Uterus (tissue), 4 donors: ENCODE measurements around the gene CEP164. TPM values are rescaled to one million over a fixed set of nuclear protein-coding genes. Genes with fewer than 3 reads are reported as not detected.

Experiments
- DNase-seq, 2 donors: peaks; one replicate each; pipeline ENCODE4 v3.0.0-alpha.2; 2019 to 2020
- H3K27ac ChIP-seq, 2 donors: fragments of 200-600 bp; sonication (generic); 1 replicate in 1 of 2; 2 replicates in 1 of 2; pipeline ENCODE4 v1.5.1; 2016 to 2018
- H3K27me3 ChIP-seq, 2 donors: fragments of 200-600 bp; sonication (generic); one replicate each; pipeline ENCODE4 v1.5.1; 2018 to 2019; ENCODE audit warnings: control low read depth in 1 of 2
- H3K36me3 ChIP-seq, 2 donors: fragments of 200-600 bp; sonication (generic); one replicate each; pipeline ENCODE4 v1.5.1; 2019; ENCODE audit warnings: control low read depth in 1 of 2
- H3K4me1 ChIP-seq, 2 donors: fragments of 200-600 bp; sonication (generic); one replicate each; pipeline ENCODE4 v1.5.1; 2018 to 2019; ENCODE audit warnings: control low read depth in 1 of 2
- H3K4me3 ChIP-seq, 2 donors: fragments of 200-600 bp; sonication (generic); 1 replicate in 1 of 2; 2 replicates in 1 of 2; pipeline ENCODE4 v1.5.1; 2018 to 2019; ENCODE audit warnings: mild to moderate bottlenecking in 1 of 2
- H3K9me3 ChIP-seq, 2 donors: fragments of 200-600 bp; sonication (generic); one replicate each; pipeline ENCODE4 v1.5.1; 2019; ENCODE audit warnings: control low read depth in 1 of 2
- POLR2A ChIP-seq, 2 donors: fragments of 450-650 bp; IDR thresholded peaks; one replicate each; pipeline ENCODE4 v1.6.1; 2016; ENCODE audit warnings: antibody characterized with exemption in 2 of 2, mild to moderate bottlenecking in 1 of 2, moderate library complexity in 1 of 2
- intact Hi-C: fragments of 100-400 bp; cut with DNase I; formaldehyde crosslinking; loops from one replicate; pipeline ENCODE4 v1.15.1; 2023; ENCODE audit warnings: low total_unique reads
- total RNA-seq, 4 donors: library from RNA; depleted of rRNA in 3 of 4; stranded (reverse); fragments of >200 nt in 3 of 4; gene quantifications; one replicate each; pipeline versions ENCODE4 v1.1.0 to v1.2.4, GENCODE V29; 2014 to 2023
- TF ChIP-seq, protein P1 (sequence below), 4 experiments: fragments of 200-600 bp in 2 of 4; fragments of 450-650 bp in 2 of 4; sonication (generic) in 2 of 4; IDR thresholded peaks; one replicate each; pipeline ENCODE4 v1.5.1; 2016 to 2019; ENCODE audit warnings: antibody characterized with exemption in 4 of 4, mild to moderate bottlenecking in 2 of 4, moderate library complexity in 1 of 4
- donor health status: DM: yes; HTN: yes; CAD: no.

Gene CEP164
- total RNA-seq, 4 donors from 2014 or later, result 16.4 to 64.2 (median 46.1) TPM

DNA sequence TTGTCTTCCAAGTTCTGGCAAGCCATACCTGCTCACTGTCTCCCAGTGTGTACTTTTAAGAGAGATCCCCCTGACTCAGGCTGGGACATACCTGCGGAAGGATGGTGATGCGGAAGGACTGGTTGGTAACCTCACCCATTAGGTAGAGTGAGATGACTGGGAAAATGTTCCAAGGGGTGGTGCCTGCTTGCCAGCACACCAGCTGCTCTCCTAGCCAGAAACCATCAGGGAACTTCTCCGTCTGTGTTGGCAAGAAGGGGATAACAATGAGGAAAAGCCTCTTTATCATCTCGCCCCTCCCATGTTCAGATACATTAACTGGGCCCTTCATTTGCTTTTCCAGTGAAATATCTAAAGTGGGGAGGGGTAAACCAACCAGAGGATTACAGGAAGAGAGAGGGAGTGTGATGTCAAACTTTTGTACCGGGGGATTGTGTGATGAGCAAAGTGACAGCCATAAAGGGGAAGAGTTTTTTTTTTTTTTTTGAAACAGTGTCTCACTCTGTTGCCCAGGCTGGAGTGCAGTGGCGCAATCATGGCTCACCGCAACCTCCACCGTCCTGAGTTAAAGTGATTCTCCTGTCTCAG is 36.8 kb upstream of the CEP164 start, which contains the start of gene BACE1-AS:
BACE1-AS (plus strand) TSS at position 538 of the 588 bp plus-strand sequence.
- H3K4me1 ChIP-seq, result no peaks in the 10 kb centered on the region
- H3K9me3 ChIP-seq, result no peaks in the 10 kb centered on the region
- intact Hi-C loops, result no loop called here
- H3K36me3 ChIP-seq, result no peaks in the 10 kb centered on the region
- no peak for TF ChIP-seq POLR2A (IDR thresholded peaks at IDR 0.05)
- TF ChIP-seq, protein P1, sequence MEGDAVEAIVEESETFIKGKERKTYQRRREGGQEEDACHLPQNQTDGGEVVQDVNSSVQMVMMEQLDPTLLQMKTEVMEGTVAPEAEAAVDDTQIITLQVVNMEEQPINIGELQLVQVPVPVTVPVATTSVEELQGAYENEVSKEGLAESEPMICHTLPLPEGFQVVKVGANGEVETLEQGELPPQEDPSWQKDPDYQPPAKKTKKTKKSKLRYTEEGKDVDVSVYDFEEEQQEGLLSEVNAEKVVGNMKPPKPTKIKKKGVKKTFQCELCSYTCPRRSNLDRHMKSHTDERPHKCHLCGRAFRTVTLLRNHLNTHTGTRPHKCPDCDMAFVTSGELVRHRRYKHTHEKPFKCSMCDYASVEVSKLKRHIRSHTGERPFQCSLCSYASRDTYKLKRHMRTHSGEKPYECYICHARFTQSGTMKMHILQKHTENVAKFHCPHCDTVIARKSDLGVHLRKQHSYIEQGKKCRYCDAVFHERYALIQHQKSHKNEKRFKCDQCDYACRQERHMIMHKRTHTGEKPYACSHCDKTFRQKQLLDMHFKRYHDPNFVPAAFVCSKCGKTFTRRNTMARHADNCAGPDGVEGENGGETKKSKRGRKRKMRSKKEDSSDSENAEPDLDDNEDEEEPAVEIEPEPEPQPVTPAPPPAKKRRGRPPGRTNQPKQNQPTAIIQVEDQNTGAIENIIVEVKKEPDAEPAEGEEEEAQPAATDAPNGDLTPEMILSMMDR (IDR thresholded peaks at IDR 0.05), result no peak
- no peak within 1 kb of the TSS for H3K4me3 ChIP-seq
- no peak within 1 kb of the TSS for H3K27ac ChIP-seq
- H3K27me3 ChIP-seq, result no peaks in the 10 kb centered on the region
- no peak for DNase-seq

DNA sequence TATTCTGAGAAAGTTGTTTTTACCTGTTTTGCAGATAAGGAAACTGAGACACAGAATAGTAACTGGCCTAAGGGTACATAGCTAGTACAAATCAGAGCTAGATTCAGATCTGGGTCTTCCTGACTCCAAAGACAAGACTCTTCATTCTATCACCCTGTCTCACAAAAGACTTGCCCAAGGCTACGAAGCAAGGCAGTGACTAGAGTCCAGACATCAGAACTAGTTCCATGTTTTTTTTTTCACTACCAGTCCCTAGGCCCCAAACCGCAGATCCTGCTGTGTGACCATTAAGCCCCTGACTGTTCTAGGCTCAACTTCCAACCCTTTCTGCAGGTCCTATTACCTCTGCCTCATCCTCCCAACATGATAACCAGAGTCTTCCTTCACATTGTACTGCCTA is 35.0 kb upstream of the CEP164 start:
- H3K4me1 ChIP-seq, result no peaks in the 10 kb centered on the region
- no peak overlapping the region for H3K4me3 ChIP-seq
- intact Hi-C loops, result no loop called here
- no peaks in the 10 kb centered on the region for H3K27me3 ChIP-seq
- TF ChIP-seq, protein P1 (IDR thresholded peaks at IDR 0.05), result no peak
- TF ChIP-seq POLR2A (IDR thresholded peaks at IDR 0.05), result no peak
- no peak for DNase-seq
- no peaks in the 10 kb centered on the region for H3K36me3 ChIP-seq
- H3K9me3 ChIP-seq, result no peaks in the 10 kb centered on the region
- no peak overlapping the region for H3K27ac ChIP-seq

DNA sequence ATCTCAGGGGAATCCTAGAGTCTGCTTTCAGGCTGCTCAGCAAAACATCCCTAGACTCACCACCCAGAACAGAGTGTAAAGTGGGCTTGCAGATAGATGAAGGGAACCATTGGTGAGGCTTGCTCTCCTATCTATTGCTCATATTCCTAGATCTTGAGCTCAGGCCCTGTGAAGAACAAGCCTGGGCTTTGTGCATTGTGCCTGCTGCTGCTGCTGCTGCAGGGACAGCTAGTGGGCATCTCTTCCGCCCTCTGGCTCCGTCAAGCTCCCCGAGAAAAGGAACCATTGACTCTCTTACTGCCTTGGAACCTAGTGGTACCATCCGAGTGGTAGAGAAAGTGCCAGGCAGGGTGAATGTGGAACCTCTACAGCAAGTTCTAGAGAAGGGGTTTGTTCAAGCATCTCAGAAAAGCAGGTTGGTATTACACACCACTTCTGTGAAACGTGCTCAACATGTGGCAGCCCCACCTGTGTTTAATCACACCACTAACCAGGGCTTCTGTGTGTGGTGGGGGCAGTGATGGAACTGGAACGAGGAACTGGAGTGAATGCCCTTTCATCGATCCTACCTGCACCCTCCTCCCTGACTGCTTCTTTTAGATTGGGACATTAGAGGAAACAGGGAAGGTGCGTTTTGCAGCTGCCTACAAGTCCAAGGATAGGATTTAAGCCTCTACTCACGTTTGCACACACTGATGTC is 32.1 kb upstream of the CEP164 start:
- intact Hi-C loops, result no loop called here
- no peaks in the 10 kb centered on the region for H3K9me3 ChIP-seq
- no peak for DNase-seq
- peaks cover 0 to 5% of the 10 kb centered on the region in 2 donors for H3K4me1 ChIP-seq
- TF ChIP-seq POLR2A (IDR thresholded peaks at IDR 0.05), result no peak
- TF ChIP-seq, protein P1 (IDR thresholded peaks at IDR 0.05), result no peak
- H3K27me3 ChIP-seq, result no peaks in the 10 kb centered on the region
- no peak overlapping the region for H3K27ac ChIP-seq
- H3K4me3 ChIP-seq, result no peak overlapping the region
- H3K36me3 ChIP-seq, result no peaks in the 10 kb centered on the region

DNA sequence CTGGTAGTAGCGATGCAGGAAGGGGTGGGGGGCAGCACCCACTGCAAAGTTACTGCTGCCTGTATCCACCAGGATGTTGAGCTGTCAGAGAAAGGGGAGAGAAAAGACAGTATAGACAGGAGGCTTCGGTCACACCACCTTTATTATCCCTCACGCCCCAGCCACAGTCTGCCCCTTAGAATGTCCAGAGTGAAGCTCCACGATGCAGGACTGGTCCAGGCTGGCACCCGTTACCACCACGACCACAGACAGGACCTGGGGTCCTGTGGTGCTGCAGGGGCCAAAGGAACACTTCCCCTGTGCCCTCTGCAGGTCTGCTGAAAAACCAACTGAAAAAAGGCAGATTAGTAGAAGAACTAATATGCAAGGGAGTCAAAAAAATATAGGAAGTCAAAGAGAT is 30.8 kb upstream of the CEP164 start:
- intact Hi-C loops, result no loop called here
- DNase-seq, result no peak

DNA sequence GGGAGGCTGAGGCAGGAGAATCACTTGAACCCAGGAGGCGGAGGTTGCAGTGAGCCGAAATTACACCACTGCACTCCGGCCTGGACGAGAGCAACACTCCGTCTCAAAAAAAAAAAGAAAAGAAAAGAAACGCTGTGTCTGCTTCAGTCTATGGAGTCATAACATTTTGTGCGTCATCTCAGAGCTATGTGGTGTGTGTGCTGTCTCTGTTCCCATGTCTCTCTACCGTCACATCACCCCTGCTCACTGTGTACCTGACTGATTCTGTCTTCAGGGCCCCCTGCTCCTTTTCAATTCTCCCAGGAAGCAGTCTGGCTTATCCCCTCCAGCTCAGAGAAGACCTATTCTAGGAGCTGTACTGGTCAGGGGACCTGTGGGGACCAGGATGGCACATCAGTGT is 29.5 kb upstream of the CEP164 start:
- H3K4me1 ChIP-seq, result peaks cover 0 to 5% of the 10 kb centered on the region in 2 donors
- DNase-seq, result no peak
- no peak overlapping the region for H3K27ac ChIP-seq
- no peaks in the 10 kb centered on the region for H3K9me3 ChIP-seq
- no peak for TF ChIP-seq POLR2A (IDR thresholded peaks at IDR 0.05)
- H3K36me3 ChIP-seq, result no peaks in the 10 kb centered on the region
- intact Hi-C loops, result no loop called here
- no peak overlapping the region for H3K4me3 ChIP-seq
- H3K27me3 ChIP-seq, result no peaks in the 10 kb centered on the region

More for the DNA sequence above, 30.8 kb upstream of the CEP164 start:
- Histone ChIP-seq H3K27me3 (no peaks in the 10 kb centered on the region), H3K9me3 (no peaks in the 10 kb centered on the region), H3K36me3 (no peaks in the 10 kb centered on the region), H3K27ac (no peak overlapping the region), H3K4me3 (no peak overlapping the region), H3K4me1 (peaks cover 0 to 5% of the 10 kb centered on the region in 2 donors)
- TF ChIP-seq, protein P1 (IDR thresholded peaks at IDR 0.05), result no peak
- TF ChIP-seq POLR2A (IDR thresholded peaks at IDR 0.05), result no peak
